ENCODE results near the gene ILKAP.

ILKAP gene

DNA sequence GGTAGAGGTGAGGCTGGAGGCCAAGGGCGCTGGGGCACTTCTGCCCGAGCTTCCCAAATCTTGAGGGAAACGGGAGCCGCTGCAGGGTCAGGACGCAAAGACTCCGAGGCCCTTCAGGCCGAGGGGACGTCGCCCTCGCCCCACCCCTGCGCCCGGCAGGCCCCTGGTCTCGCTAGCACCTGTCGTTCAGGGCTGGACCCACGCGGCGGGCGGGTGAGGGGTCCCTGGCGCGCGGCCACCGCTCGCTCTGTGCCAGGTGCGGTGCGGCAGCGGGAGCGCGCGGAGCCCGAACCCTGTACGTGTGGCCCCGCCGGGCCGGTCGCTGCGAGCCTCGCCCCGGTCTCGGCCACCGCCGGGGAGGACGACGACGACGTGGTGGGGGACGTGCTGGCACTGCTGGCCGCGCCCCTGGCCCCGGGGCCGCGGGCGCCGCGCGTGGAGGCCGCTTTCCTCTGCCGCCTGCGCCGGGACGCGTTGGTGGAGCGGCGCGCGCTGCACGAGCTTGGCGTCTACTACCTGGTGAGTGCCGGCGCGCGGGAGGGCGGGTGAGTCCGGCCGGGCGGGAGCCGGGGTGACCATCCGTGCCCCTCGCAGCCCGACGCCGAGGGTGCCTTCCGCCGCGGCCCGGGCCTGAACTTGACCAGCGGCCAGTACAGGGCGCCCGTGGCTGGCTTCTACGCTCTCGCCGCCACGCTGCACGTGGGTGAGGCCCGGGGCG is 39.9 kb downstream of the ILKAP start:
- no peak for DNase-seq (ENCODE audit: low read depth)
- H3K4me3 ChIP-seq (ENCODE audit: low read depth, low read length): no peak overlapping the region
- TF ChIP-seq, protein P1, sequence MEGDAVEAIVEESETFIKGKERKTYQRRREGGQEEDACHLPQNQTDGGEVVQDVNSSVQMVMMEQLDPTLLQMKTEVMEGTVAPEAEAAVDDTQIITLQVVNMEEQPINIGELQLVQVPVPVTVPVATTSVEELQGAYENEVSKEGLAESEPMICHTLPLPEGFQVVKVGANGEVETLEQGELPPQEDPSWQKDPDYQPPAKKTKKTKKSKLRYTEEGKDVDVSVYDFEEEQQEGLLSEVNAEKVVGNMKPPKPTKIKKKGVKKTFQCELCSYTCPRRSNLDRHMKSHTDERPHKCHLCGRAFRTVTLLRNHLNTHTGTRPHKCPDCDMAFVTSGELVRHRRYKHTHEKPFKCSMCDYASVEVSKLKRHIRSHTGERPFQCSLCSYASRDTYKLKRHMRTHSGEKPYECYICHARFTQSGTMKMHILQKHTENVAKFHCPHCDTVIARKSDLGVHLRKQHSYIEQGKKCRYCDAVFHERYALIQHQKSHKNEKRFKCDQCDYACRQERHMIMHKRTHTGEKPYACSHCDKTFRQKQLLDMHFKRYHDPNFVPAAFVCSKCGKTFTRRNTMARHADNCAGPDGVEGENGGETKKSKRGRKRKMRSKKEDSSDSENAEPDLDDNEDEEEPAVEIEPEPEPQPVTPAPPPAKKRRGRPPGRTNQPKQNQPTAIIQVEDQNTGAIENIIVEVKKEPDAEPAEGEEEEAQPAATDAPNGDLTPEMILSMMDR (IDR thresholded peaks at IDR 0.05; ENCODE audit: control insufficient read depth, extremely low read depth, insufficient read depth): no peak

DNA sequence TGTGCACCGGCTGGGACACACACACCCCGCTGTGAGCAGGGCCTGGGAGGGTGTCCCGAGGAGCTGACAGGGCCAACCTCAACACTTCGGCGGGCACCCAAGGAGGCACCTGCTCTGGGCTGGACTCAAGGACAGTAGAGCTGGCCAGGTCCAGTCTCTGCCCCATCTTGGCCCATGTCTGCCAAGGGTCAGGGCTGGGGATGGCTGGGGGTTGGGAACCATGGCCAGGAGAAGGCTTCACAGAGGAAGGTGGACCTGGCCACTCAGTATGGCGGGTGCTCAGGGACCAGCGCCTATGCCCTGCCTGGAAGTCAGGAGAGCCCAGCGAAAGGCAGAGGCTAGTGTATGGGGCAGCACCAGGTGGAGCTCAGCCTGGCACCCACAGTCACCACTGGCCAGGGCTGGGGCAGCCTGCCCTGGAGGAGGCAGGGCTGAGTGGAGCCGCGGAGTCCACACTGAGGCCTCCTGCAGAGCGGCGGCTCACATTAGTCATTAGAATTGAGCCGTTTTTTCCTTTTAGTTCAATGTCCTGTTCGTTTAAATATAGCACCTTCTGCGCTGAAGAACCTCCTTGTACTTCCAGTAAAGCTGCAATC is 40.6 kb downstream of the ILKAP start:
- TF ChIP-seq, protein P1 (IDR thresholded peaks at IDR 0.05; ENCODE audit: control insufficient read depth, extremely low read depth, insufficient read depth): no peak
- H3K4me3 ChIP-seq (ENCODE audit: low read depth, low read length): no peak overlapping the region
- DNase-seq (ENCODE audit: low read depth): no peak

DNA sequence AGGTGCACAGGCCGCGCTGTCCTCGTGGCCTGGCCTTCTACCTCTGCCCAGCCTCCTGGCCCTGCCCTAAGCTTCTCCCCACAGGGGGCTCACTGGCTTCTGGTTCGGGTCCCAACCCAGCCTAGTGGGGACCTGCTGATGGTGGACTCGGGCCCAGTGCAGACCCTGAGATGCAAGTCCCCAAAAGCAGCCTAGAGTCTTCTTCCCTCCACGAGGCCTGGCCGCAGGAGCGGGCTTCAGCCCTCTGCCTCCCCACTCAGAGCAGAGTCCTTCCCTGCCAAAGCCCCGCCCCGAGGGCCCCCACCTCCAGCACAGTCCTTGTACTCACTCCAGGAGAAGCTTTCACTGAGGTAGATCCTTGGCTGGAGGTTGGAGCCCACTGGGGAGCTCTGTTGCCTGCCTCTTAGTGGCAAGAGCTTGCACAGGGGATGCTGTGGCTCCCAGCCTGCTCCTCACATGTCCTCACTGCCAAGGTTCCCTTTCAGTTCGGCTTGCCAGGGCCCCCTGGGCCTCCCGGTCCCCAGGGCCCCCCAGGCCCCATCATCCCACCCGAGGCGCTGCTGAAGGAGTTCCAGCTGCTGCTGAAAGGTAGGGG is 41.1 kb downstream of the ILKAP start:
- DNase-seq (ENCODE audit: low read depth): no peak

DNA sequence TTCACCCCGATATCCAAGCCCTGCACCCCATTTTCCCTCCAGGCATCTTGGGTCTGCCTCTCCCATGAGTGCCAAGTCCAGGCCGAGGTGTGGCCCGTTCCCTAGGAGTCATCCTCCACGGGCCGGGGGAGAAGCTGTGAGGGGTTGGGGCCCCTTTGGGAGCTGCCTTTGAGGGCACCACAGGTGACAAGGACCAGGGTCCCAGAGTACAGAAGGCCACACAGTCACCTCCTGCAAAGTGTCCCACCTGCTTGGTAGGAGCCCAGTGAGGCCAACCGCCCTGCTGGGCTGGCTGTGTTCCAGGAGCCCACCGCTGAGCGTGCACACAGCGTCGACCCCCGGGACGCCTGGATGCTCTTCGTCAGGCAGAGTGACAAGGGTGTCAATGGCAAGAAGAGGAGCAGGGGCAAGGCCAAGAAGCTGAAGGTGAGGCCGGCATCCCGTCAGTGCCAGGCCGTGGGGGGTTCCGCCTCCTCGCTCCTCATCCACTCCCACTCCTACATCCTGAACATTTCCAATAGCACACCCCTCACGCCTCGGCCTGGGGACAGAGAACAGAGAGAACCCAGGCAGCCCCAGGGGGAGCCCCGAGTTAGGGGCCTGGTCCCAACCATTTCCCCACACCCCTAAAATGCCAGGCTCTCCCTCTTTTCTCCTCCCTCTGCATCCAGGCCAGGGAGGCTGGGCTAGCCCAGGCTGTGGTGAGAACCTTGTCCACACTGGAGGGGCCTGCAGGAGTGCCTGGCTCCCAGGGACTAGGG is 42.0 kb downstream of the ILKAP start:
- DNase-seq (ENCODE audit: low read depth): no peak
- no peak overlapping the region for H3K4me3 ChIP-seq (ENCODE audit: low read depth, low read length)
- TF ChIP-seq, protein P1 (IDR thresholded peaks at IDR 0.05; ENCODE audit: control insufficient read depth, extremely low read depth, insufficient read depth): no peak

More for the DNA sequence above, 41.1 kb downstream of the ILKAP start:
- TF ChIP-seq, protein P1 (IDR thresholded peaks at IDR 0.05; ENCODE audit: control insufficient read depth, extremely low read depth, insufficient read depth): no peak
- H3K4me3 ChIP-seq (ENCODE audit: low read depth, low read length): no peak overlapping the region

DNA sequence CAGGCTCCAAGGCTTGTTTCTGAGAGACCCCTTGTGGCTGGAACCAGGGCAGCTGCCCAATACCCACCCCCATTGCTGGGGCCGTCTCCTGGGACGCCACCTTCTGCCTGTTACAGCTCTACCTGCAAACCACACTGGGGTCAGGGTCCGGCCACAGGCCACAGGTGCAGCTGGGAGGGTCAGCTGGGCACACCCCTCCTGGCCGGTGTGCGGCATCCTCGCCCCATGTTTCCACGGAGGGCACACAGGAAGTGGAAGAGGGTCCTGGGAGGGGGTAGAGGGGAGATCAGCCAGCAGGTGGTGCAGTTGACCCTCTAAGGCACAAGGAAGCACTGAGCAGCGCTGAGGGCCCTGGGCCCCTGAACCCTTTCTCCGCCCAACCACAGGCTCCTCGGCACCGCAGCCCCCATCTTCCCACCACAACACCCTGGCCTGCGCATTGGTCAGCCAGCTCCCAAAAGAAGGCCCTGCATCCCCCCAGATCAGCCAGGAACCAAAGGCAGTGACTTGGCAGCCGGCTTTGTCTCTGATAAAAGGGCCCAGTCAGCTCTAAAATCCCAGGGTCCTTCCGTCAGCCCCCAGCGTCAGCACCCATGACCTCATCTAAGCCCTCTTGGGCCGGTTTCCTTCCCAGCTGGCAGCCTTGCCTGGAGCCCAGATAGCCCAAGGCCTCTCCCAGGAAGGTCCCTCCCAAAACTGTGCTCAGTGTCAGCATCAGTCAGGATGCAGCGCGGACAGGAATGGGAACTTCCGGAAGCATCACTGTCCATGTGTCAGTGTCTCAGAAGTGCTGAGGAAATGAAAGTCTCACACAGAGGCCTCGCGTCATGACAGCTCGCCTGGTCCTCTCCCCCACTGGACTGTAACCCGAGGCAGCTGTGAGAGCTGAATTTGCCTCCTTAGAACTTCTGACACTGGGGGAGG is 43.0 kb downstream of the ILKAP start:
- H3K4me3 ChIP-seq (ENCODE audit: low read depth, low read length): no peak overlapping the region
- TF ChIP-seq, protein P1 (IDR thresholded peaks at IDR 0.05; ENCODE audit: control insufficient read depth, extremely low read depth, insufficient read depth): peak; percentile 19; the same call in 1 of the 2 replicates
- no peak for DNase-seq (ENCODE audit: low read depth)

DNA sequence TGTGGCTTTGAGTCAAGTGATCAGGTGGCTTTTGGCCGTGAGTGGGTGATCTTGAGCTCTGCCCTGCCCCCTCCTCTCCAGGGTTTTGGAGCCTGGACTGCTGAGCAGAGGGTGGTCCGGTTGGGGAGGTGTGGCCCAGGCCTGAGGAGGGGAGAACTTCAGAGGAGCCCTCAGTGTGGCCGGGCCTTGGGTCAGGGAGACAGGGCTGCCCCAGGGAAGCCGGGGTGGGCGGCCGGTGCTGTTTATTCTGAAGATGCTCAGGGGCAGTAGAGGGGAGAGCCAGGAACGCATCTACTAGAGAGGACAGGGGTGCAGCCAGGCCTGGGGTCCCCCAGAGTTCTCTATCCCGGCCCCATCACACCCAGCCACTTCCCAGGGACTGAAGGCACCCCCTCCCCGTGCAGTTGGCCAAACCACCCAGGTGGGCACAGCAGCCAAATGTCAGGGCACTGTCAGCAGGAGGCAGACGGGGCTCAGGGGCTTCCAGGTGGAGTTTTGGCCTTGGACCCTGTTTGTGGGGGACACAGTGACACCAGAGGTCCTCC is 43.8 kb downstream of the ILKAP start:
- TF ChIP-seq, protein P1 (IDR thresholded peaks at IDR 0.05; ENCODE audit: control insufficient read depth, extremely low read depth, insufficient read depth): no peak
- no peak overlapping the region for H3K4me3 ChIP-seq (ENCODE audit: low read depth, low read length)
- no peak for DNase-seq (ENCODE audit: low read depth)
